Epithelial cell of proximal tubule (primary cell): Measurements from ENCODE around the gene METRN. TPM values are rescaled to one million over a fixed set of nuclear protein-coding genes. Genes with fewer than 3 reads are reported as not detected.
"Not testable (repeated sequence)": the region's sequence is repeated elsewhere in the genome, so short reads cannot be mapped to it uniquely, and the experiment has no call there.

ENCODE experiments used
- DNase-seq: peaks from one replicate; pipeline ENCODE4 v3.0.0-alpha.2; 2011; ENCODE audit warnings: low read depth
- H3K4me3 ChIP-seq: 2 replicates; pipeline ENCODE4 v1.5.1; 2011; ENCODE audit warnings: low read depth, mild to moderate bottlenecking, low read length
- total RNA-seq: library from RNA; depleted of rRNA; stranded (reverse); fragments of >200 nt; gene quantifications from 2 replicates; pipeline ENCODE4 v1.2.3, GENCODE V29; 2015
- TF ChIP-seq, protein P1 (sequence below): conservative IDR thresholded peaks from 2 replicates; pipeline ENCODE4 v1.5.1; 2012; ENCODE audit warnings: low read depth, mild to moderate bottlenecking, low read length

Gene METRN
- total RNA-seq, 1 donor from 2014 or later: 183 TPM

DNA sequence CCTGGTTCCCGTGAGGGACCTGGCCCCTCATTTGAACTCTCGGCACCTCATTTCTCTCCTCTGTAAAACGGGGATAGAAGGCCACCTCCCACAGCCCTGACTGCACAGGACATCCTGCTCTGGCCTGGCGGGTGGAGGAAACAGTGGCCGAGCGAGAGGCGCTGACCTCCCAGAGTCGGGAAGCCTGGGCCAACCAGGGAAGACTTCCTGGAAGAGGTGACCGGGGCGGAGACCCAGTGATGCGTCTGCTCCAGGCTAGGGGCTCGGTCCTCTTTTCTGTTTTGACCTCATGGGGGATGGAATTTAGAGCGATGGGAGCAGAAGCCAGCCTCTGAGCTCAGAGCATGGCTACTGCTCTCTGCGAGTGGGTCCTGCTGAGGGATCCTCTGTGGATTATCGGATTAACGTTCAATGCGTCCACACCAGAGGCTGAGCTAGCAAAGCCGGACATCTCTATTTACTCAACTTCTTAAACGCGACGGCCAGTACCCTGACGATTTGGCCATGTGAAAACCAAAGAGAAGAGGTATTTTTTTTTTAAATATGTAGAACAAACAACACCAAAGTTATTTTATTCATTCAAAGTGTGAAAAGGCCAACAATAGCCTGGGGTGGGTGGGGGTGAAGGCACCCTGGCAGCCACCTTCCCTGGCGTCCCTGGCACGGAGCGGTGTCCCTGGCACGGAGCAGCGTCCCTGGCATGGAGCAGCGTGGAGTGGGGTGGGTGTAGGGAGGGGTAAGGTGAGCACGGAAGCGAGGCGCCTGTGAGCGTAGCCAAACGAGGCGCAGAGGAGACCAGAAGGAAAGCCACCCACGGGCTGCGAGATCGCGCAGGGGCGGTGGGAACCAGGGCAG is 36.5 kb downstream of the METRN start:
- TF ChIP-seq, protein P1, sequence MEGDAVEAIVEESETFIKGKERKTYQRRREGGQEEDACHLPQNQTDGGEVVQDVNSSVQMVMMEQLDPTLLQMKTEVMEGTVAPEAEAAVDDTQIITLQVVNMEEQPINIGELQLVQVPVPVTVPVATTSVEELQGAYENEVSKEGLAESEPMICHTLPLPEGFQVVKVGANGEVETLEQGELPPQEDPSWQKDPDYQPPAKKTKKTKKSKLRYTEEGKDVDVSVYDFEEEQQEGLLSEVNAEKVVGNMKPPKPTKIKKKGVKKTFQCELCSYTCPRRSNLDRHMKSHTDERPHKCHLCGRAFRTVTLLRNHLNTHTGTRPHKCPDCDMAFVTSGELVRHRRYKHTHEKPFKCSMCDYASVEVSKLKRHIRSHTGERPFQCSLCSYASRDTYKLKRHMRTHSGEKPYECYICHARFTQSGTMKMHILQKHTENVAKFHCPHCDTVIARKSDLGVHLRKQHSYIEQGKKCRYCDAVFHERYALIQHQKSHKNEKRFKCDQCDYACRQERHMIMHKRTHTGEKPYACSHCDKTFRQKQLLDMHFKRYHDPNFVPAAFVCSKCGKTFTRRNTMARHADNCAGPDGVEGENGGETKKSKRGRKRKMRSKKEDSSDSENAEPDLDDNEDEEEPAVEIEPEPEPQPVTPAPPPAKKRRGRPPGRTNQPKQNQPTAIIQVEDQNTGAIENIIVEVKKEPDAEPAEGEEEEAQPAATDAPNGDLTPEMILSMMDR: no peak
- DNase-seq: no peak
- no peak overlapping the region for H3K4me3 ChIP-seq

DNA sequence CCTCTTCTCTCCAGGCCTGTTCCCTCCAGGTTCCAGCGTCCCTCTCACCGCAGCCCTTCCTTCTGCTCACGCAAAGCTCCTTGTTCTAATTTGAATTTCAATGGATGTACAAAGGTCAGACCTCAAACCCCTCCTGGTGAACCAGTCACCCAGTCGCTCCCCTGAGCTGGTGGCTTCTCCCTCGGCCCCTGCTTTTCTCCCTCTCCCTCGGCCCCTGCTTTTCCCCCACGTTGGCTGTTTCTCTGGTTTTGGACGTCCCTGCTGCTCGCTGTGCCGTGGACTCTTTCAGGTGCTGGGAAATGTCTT is 37.0 kb downstream of the METRN start:
- no peak for DNase-seq
- TF ChIP-seq, protein P1: no peak
- H3K4me3 ChIP-seq: no peak overlapping the region

DNA sequence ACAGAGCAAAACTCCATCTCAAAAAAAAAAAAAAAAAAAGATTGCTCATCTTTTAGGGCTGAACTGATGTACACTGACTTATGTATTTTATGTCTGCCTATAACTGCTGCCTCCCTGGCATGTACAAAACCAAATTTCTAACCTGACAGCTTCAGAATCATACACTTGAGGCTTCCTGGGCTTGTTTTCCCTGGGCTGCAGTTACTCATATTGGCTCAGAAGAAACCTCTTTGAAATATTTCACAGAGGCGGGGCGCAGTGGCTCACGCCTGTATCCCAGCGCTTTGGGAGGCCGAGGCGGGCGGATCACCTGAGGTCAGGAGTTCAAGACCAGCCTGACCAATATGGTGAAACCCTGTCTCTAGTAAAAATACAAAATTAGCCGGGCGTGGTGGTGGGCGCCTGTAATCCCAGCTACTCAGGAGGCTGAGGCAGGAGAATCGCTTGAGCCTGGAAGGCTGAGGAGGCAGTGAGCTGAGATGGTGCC is 39.2 kb downstream of the METRN start:
- DNase-seq, H3K4me3 ChIP-seq: not testable (repeated sequence)

DNA sequence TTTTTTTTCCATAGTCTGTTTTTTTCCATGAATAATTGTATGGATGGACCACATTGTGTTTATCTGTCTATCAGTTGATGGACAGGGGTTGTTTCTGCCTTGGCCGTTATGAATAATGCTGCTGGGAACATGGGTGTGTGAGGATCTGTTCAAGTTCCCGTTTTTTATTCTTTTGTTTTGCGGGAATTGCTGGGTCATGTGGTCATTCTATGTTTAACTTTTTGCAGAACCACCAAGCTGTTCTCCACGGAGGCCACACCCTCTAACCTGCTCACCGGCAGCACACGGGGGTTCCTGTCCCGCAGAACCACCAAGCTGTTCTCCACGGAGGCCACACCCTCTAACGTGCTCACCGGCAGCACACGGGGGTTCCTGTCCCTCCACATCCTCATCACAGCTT is 39.7 kb downstream of the METRN start:
- TF ChIP-seq, protein P1: no peak
- no peak overlapping the region for H3K4me3 ChIP-seq
- DNase-seq: no peak

DNA sequence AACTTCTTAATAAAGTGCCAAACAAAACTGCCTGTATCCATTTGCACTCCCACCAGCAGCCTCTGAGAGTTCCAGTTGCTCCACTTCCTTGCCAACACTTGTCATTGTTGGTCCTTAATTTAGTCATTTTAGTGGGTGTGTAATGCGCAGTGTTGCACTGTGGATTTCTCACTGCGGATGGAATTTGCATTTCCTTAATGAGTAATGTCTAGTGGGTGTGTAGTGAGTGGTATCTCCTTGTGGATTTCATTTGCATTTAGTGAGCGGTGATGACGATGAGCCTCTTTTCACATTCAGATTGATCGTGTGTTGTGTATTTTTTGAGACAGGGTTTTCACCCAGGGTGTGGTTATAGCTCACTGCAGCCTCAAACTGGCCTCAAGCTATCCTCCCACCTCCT is 41.5 kb downstream of the METRN start:
- H3K4me3 ChIP-seq: no peak overlapping the region
- TF ChIP-seq, protein P1: no peak
- no peak for DNase-seq

DNA sequence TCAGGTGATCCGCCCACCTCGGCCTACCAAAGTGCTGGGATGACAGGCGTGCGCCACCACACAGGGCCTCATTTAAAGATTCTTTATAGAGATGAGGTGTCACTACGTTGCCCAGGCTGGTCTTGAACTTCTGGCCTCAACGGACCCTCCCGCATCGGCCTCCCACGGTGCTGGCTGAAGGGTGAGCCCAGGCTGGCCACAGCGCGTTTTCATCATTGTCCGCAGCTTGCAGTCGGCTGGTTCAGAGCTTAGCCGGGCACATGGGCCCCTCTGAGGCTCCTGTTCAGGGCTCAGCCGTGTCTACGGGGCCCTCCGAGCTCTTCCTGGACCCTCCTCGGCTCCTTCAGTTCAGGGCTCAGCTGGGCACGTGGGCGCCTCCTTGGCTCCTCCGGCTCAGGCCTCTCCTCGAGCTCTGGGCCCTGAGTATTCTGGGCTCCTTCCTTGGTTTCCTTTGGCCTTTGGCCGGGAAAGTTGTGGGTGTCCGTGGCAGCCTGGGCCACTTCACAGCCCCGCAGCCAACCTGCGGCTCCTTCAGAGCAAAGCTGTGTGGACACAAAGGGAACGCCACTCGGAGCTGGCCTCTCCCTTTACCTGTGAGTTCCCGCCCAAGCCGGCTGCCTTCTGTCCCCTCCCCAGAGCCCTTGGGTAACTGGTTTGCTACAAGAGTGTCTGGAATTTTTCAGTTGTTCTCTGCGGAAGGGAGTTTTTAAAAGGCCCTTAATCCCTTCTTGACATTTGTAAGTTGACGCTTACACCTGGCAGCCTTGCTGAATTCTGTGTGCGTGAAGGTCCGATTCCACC is 44.4 kb downstream of the METRN start:
- H3K4me3 ChIP-seq: no peak overlapping the region
- no peak for DNase-seq
- TF ChIP-seq, protein P1: no peak

DNA sequence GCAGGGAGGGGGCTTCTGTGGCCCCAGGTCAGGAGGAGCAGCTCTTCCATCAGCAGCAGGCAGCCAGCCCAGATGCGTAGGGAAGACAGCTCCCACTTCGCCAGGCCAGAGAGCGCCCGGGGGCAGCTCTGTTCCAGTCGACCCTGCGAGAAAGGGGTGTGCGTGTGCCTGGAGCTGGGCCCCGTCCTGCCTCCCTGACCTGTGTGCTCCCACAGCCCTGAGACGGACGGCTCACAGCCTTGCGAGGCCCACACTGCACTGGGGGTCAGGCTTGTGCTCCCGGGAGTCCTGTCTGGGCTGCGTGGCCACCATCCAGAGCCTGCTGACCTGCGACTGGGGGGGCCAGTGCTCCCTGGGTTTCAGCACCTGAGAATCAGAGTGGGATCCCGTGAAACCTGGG is 45.1 kb downstream of the METRN start:
- no peak overlapping the region for H3K4me3 ChIP-seq
- TF ChIP-seq, protein P1: no peak
- no peak for DNase-seq
